ENCODE measurements around the gene SSH2. TPM values are rescaled to one million over a fixed set of nuclear protein-coding genes. Genes with fewer than 3 reads are reported as not detected.

SSH2 gene
- total and polyA plus RNA-seq, 7 experiments from 2014 or later, result 33.9 to 109 (median 76.2) TPM

DNA sequence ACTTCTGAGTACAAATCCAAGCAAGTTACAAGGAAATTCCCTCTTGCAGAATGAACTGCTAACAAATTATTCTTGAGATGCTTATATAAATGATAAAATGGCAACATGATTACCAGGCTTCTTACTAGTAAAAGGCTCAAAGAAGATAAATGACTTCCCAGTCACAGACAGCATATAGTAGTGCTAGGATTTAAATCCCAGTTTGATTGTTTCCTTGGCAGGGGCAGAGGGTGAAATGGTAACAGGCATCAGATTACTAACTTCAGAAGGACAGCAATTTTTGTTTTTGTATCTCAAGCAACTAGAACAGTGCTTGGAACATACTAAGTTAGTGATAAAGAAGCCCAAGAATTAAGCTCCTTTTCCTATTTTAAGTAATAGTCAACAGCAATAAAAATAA lies 102.8 kb downstream of the SSH2 start:
- H3K4me1 Mint-ChIP-seq, result peaks cover 6 to 65% (median 51%) of the 10 kb centered on the region in 7 donors
- H3K27ac ChIP-seq (ENCODE audit: low read depth, low read length), result no peak overlapping the region
- ChIA-PET CTCF (interaction anchor here (0.6 to 1.0 kb wide), 2 partner anchors 10 to 104 kb away, joined by 3 read pairs; no protein-coding TSS in a partner anchor), POLR2A (no interaction called here)
- no peaks in the 10 kb centered on the region for H3K27me3 Mint-ChIP-seq
- H3K4me3 ChIP-seq (ENCODE audit: low read length), result no peak overlapping the region
- peaks cover 0 to 4% (median 0%) of the 10 kb centered on the region in 5 donors for H3K36me3 Mint-ChIP-seq
- DNase-seq, result no peak
- H3K27me3 ChIP-seq (ENCODE audit: control insufficient read depth in 2 of 2, insufficient read depth in 2 of 2, low read length in 2 of 2), result no peaks in the 10 kb centered on the region
- intact Hi-C loops (cut with micrococcal nuclease), result loop anchor here in 1 of 2 donors (5.0 kb wide), 1 partner anchor 105 kb away; the partner anchor contains the start of gene SSH2
- ATAC-seq, result no peak
- peak overlapping the region in 4 of 9 donors; percentile 67 to 95 (median 81) for H3K27ac Mint-ChIP-seq
- H3K36me3 ChIP-seq (ENCODE audit: control insufficient read depth in 2 of 3, insufficient read depth in 3 of 3, low read length in 3 of 3), result no peaks in the 10 kb centered on the region
- H3K4me3 Mint-ChIP-seq, result no peak overlapping the region
- no peaks in the 10 kb centered on the region for H3K9me3 ChIP-seq (ENCODE audit: control insufficient read depth in 2 of 3, low read length in 3 of 3)
- no peaks in the 10 kb centered on the region for H3K9me3 Mint-ChIP-seq
- H3K4me1 ChIP-seq (ENCODE audit: control insufficient read depth in 2 of 2, insufficient read depth in 2 of 2, low read length in 2 of 2), result peaks cover 0 to 22% of the 10 kb centered on the region in 2 donors

DNA sequence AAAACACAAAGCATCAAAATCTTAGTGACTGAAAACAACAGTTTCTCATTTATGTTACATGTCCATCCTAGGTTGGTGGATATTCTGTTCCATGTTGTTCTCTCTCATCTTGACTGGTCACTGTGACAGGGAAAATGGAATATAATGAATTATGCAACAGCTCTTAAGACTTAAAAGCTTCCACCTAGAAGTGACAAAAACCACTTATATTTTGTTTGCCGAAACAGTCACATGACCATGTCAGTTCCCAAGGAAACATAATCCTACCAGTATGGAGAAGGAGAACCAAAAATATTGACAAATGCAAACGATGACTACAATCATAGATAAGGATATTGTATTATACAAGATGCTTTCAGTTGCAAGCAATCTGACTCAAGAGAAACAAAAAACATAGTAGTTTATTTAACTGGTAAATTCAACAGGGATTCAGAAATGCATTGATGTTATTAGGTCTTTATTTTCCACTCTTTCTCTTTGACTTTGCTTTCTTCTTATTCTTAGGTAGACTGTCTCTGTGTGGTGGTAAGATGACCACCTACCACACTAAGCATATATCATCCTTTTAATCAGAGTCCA lies 103.8 kb downstream of the SSH2 start:
- DNase-seq (no peak), ATAC-seq (no peak)
- intact Hi-C loops (cut with micrococcal nuclease), result loop anchor here in 1 of 2 donors (5.0 kb wide), 1 partner anchor 106 kb away; the partner anchor contains the start of gene SSH2
- H3K9me3 Mint-ChIP-seq, result no peaks in the 10 kb centered on the region
- Histone ChIP-seq H3K4me3 (ENCODE audit: low read length) (no peak overlapping the region), H3K36me3 (ENCODE audit: control insufficient read depth in 2 of 3, insufficient read depth in 3 of 3, low read length in 3 of 3) (no peaks in the 10 kb centered on the region), H3K4me1 (ENCODE audit: control insufficient read depth in 2 of 2, insufficient read depth in 2 of 2, low read length in 2 of 2) (peaks cover 0 to 22% of the 10 kb centered on the region in 2 donors), H3K27ac (ENCODE audit: low read depth, low read length) (no peak overlapping the region), H3K27me3 (ENCODE audit: control insufficient read depth in 2 of 2, insufficient read depth in 2 of 2, low read length in 2 of 2) (no peaks in the 10 kb centered on the region), H3K9me3 (ENCODE audit: control insufficient read depth in 2 of 3, low read length in 3 of 3) (no peaks in the 10 kb centered on the region)
- POLR2A ChIA-PET, result interaction anchor here (0.5 kb wide), 1 partner anchor 119 kb away, joined by 3 read pairs; no protein-coding TSS in a partner anchor
- no peak overlapping the region for H3K4me3 Mint-ChIP-seq
- H3K4me1 Mint-ChIP-seq, result peaks cover 6 to 62% (median 50%) of the 10 kb centered on the region in 7 donors
- peaks cover 0 to 4% (median 0%) of the 10 kb centered on the region in 5 donors for H3K36me3 Mint-ChIP-seq
- no peaks in the 10 kb centered on the region for H3K27me3 Mint-ChIP-seq
- CTCF ChIA-PET, result interaction anchor here (0.6 to 1.0 kb wide), 2 partner anchors 9 to 1306 kb away, joined by 3 to 4 read pairs; no protein-coding TSS in a partner anchor
- peak overlapping the region in 5 of 9 donors; percentile 1 to 95 (median 39) for H3K27ac Mint-ChIP-seq

DNA sequence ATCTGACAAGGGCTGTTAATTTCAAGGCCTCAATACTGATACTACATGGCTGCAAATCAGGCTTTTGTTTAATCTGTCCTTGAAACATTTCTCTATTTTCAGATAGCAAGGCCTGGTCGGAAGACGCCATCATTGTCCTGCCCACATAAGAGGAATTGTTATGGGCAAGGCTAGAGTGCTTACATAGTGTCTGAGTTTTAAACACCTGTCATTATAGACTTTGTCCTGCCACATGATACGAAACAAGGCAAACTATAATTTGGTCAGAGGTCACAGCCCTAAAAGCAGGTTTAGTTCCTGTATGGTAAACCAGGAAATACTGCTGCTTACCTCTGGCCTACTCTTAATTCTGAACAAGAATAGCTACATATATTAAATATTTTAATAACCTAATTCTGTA lies 104.4 kb downstream of the SSH2 start:
- H3K4me1 Mint-ChIP-seq, result peaks cover 6 to 56% (median 44%) of the 10 kb centered on the region in 7 donors
- H3K4me3 Mint-ChIP-seq, result no peak overlapping the region
- H3K9me3 ChIP-seq (ENCODE audit: control insufficient read depth in 2 of 3, low read length in 3 of 3), result no peaks in the 10 kb centered on the region
- peaks cover 0 to 4% (median 0%) of the 10 kb centered on the region in 5 donors for H3K36me3 Mint-ChIP-seq
- H3K4me3 ChIP-seq (ENCODE audit: low read length), result no peak overlapping the region
- H3K4me1 ChIP-seq (ENCODE audit: control insufficient read depth in 2 of 2, insufficient read depth in 2 of 2, low read length in 2 of 2), result peaks cover 0 to 16% of the 10 kb centered on the region in 2 donors
- H3K27ac ChIP-seq (ENCODE audit: low read depth, low read length), result no peak overlapping the region
- H3K27me3 ChIP-seq (ENCODE audit: control insufficient read depth in 2 of 2, insufficient read depth in 2 of 2, low read length in 2 of 2), result no peaks in the 10 kb centered on the region
- intact Hi-C loops (cut with micrococcal nuclease), result loop anchor here in 1 of 2 donors (5.0 kb wide), 1 partner anchor 107 kb away; the partner anchor contains the start of gene SSH2
- H3K9me3 Mint-ChIP-seq, result no peaks in the 10 kb centered on the region
- ATAC-seq (no peak), DNase-seq (no peak)
- ChIA-PET POLR2A (interaction anchor here (0.5 kb wide), 1 partner anchor 118 kb away, joined by 3 read pairs; no protein-coding TSS in a partner anchor), CTCF (interaction anchor here (0.6 kb wide), 1 partner anchor 1306 kb away, joined by 4 read pairs; no protein-coding TSS in a partner anchor)
- peak overlapping the region in 2 of 9 donors; percentile 18 to 72 for H3K27ac Mint-ChIP-seq
- no peaks in the 10 kb centered on the region for H3K36me3 ChIP-seq (ENCODE audit: control insufficient read depth in 2 of 3, insufficient read depth in 3 of 3, low read length in 3 of 3)
- no peaks in the 10 kb centered on the region for H3K27me3 Mint-ChIP-seq

DNA sequence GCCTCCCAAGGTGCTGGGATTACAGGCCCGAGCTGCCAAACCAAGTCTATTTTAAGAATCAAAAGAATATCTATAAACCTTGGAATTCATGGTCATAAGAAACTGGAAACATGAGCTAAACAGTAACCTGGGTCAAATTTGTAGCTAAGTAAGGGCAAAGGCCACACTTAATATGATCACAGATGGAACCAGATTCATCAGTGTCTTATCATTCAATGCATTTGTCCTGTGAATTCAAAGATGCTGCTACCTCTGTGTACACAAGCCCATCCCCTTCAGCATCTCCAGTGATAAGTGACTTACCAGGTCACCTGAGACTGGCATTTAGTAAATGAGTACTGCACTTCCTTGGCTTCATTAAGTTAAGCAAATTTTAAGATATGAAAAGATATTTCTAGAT lies 108.1 kb downstream of the SSH2 start:
- ATAC-seq (no peak), DNase-seq (no peak)
- Mint-ChIP-seq H3K4me3 (no peak overlapping the region), H3K4me1 (peaks cover 0 to 22% (median 18%) of the 10 kb centered on the region in 7 donors), H3K36me3 (peaks cover 0 to 4% (median 0%) of the 10 kb centered on the region in 5 donors), H3K27ac (no peak overlapping the region), H3K9me3 (no peaks in the 10 kb centered on the region), H3K27me3 (no peaks in the 10 kb centered on the region)
- ChIA-PET POLR2A (interaction anchor here (1.2 kb wide), 1 partner anchor 108 kb away, joined by 4 read pairs; the partner anchor contains the start of gene SSH2), CTCF (interaction anchor here (2.4 kb wide), 1 partner anchor 18 kb away, joined by 5 read pairs; no protein-coding TSS in a partner anchor)
- Histone ChIP-seq H3K27me3 (ENCODE audit: control insufficient read depth in 2 of 2, insufficient read depth in 2 of 2, low read length in 2 of 2) (no peaks in the 10 kb centered on the region), H3K4me3 (ENCODE audit: low read length) (no peak overlapping the region), H3K27ac (ENCODE audit: low read depth, low read length) (no peak overlapping the region), H3K9me3 (ENCODE audit: control insufficient read depth in 2 of 3, low read length in 3 of 3) (no peaks in the 10 kb centered on the region), H3K4me1 (ENCODE audit: control insufficient read depth in 2 of 2, insufficient read depth in 2 of 2, low read length in 2 of 2) (peaks cover 0 to 4% of the 10 kb centered on the region in 2 donors), H3K36me3 (ENCODE audit: control insufficient read depth in 2 of 3, insufficient read depth in 3 of 3, low read length in 3 of 3) (no peaks in the 10 kb centered on the region)
- intact Hi-C loops (cut with micrococcal nuclease), result no loop called here

DNA sequence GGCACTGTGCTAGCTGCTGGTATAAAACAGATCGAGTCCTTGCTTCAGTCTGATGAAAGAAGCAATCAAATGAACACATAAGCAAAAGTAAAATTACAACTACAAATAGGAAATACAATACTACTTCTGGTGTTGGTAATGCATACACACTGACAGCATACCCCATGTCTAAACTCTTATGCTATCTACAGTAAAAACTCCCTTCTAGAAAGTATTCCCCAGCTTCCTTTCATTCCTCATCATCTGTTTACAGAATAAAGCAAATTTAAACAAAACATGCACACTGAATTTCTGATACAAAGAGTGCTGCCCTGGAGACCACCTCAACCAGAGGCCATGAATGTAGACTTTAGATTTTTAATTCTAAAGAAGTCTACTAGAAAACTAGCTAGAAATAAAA lies 109.6 kb downstream of the SSH2 start:
- no peaks in the 10 kb centered on the region for H3K27me3 ChIP-seq (ENCODE audit: control insufficient read depth in 2 of 2, insufficient read depth in 2 of 2, low read length in 2 of 2)
- H3K27ac ChIP-seq (ENCODE audit: low read depth, low read length), result no peak overlapping the region
- H3K9me3 Mint-ChIP-seq, result no peaks in the 10 kb centered on the region
- no peaks in the 10 kb centered on the region for H3K9me3 ChIP-seq (ENCODE audit: control insufficient read depth in 2 of 3, low read length in 3 of 3)
- H3K4me1 ChIP-seq (ENCODE audit: control insufficient read depth in 2 of 2, insufficient read depth in 2 of 2, low read length in 2 of 2), result peaks cover 0 to 1% of the 10 kb centered on the region in 2 donors
- no peaks in the 10 kb centered on the region for H3K36me3 ChIP-seq (ENCODE audit: control insufficient read depth in 2 of 3, insufficient read depth in 3 of 3, low read length in 3 of 3)
- ATAC-seq (no peak), DNase-seq (no peak)
- H3K4me3 ChIP-seq (ENCODE audit: low read length), result no peak overlapping the region
- peaks cover 0 to 11% (median 8%) of the 10 kb centered on the region in 7 donors for H3K4me1 Mint-ChIP-seq
- H3K27me3 Mint-ChIP-seq, result no peaks in the 10 kb centered on the region
- peaks cover 0 to 2% (median 0%) of the 10 kb centered on the region in 5 donors for H3K36me3 Mint-ChIP-seq
- CTCF ChIA-PET, result interaction anchor here (0.6 to 2.4 kb wide), 2 partner anchors 17 to 861 kb away, joined by 3 to 5 read pairs; no protein-coding TSS in a partner anchor
- POLR2A ChIA-PET, result no interaction called here
- no peak overlapping the region for H3K4me3 Mint-ChIP-seq
- intact Hi-C loops (cut with micrococcal nuclease), result no loop called here
- peak overlapping the region in 1 of 9 donors; percentile 33 for H3K27ac Mint-ChIP-seq

DNA sequence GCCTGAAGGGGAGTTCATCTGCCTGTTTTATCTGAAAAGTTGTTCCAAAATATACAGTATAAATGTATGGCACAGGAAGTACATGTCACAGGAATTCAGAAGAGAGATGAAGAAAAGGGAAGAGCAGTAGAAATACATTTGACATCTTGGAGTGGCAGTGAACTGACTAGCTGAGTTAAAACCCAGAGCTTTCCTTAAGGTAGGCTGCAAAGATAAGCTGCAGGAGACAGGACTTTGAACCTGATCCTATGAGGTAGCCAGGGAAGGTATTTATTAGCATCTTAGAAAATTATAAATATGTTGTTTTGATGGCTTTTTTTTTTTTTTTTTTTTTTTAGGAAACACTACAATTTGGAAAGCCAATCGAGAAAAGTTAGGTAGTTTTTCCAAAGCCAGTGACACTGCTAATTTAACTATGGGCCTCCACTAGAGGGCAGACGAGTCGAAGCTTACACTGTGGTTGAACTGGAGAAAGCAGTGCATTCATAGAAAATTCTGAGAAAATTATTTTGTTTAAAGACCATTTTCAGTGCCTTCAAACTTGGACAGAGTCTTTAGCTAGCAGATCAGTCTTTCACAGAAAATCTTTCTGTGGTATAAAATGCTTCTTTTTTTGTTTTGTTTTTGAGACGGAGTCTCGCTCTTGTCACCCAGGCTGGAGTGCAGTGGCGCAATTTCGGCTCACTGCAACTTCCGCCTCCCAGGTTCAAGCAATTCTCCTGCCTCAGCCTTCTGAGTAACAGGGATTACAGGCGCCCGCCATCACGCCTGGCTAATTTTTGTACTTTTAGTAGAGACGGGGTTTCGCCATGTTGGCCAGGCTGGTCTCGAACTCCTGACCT lies 122.3 kb downstream of the SSH2 start:
- CTCF ChIA-PET, result interaction anchor here (0.6 to 9.7 kb wide), 23 partner anchors 10 to 570 kb away, joined by 3 to 196 read pairs (median 4); partner anchors contain the start of gene SSH2
- H3K36me3 Mint-ChIP-seq, result no peaks in the 10 kb centered on the region

More for the DNA sequence above, 122.3 kb downstream of the SSH2 start:
- no peak overlapping the region for H3K4me3 ChIP-seq (ENCODE audit: low read length)
- Mint-ChIP-seq H3K9me3 (no peaks in the 10 kb centered on the region), H3K27ac (peak overlapping the region in 4 of 9 donors; percentile 6 to 43 (median 38)), H3K4me3 (peak overlapping the region in 3 of 10 donors; percentile 1 to 56 (median 30)), H3K4me1 (peaks cover 13 to 36% (median 25%) of the 10 kb centered on the region in 7 donors), H3K27me3 (no peaks in the 10 kb centered on the region)
- no peaks in the 10 kb centered on the region for H3K36me3 ChIP-seq (ENCODE audit: control insufficient read depth in 2 of 3, insufficient read depth in 3 of 3, low read length in 3 of 3)
- H3K27me3 ChIP-seq (ENCODE audit: control insufficient read depth in 2 of 2, insufficient read depth in 2 of 2, low read length in 2 of 2), result no peaks in the 10 kb centered on the region
- no peaks in the 10 kb centered on the region for H3K9me3 ChIP-seq (ENCODE audit: control insufficient read depth in 2 of 3, low read length in 3 of 3)
- POLR2A ChIA-PET, result interaction anchor here (0.6 to 6.7 kb wide), 5 partner anchors 32 to 340 kb away, joined by 3 to 64 read pairs (median 3); partner anchors contain the start of gene SSH2
- peaks cover 0 to 10% of the 10 kb centered on the region in 2 donors for H3K4me1 ChIP-seq (ENCODE audit: control insufficient read depth in 2 of 2, insufficient read depth in 2 of 2, low read length in 2 of 2)
- intact Hi-C loops (cut with micrococcal nuclease), result loop anchor here (1.0 to 2.0 kb wide), 7 partner anchors 123 to 286 kb away; partner anchors contain the start of gene SSH2 (in 1 of the 2)
- DNase-seq, result peak; percentile 26 to 75 (median 64)
- peak; percentile 93 for ATAC-seq
- no peak overlapping the region for H3K27ac ChIP-seq (ENCODE audit: low read depth, low read length)
